Measurements from ENCODE around the gene CHKA.

DNA sequence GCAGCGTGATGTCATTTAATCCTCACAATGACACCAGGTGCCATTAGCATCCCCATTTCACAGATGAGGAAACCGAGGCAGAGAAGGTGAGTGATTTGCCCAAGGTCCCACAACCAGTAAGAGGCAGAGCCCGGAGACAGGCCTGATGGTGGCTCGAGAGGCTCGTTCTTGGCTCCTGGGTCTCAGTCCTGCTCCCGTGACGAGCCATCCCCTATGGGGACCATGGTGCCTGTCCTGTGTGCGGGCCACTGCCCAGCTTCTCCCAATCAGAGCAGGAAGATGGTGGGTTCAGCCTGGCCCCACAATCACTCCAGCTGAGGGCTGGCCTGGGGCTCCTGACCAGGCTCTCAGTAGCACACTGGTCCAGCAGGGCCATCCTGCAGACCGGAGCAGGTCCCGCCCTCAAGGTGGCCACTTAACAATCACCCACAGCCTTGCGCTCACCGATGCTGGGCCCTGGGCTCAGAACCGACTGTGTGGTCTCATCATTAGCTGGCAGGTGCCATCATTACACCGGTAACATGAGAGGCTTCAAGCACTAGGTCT, 107.5 kb downstream of the CHKA start:
- TF ChIP-seq CTCF (IDR thresholded peaks at IDR 0.05; ENCODE audit: insufficient read depth, low read length) (no peak), GABPA (IDR thresholded peaks at IDR 0.05; ENCODE audit: low read depth) (no peak)

All from HL-60 (cell line).